ENCODE results near the gene BNIP5. TPM values are rescaled to one million over a fixed set of nuclear protein-coding genes. Genes with fewer than 3 reads are reported as not detected.

The BNIP5 gene
- total and polyA plus RNA-seq, 8 donors = 2.4 to 14.8 (median 4.6) TPM

GRCh38 chr6:36318690-36319435 lies 17.8 kb downstream of the BNIP5 start:
- 55 to 75% (median 59%) methylated on average over 6 of the region's 6 CpGs for WGBS, 5 donors
- no peak for TF ChIP-seq POLR2A (IDR thresholded peaks at IDR 0.05)
- peaks cover 0 to 12% (median 2%) of the 10 kb centered on the region in 4 donors for H3K36me3 ChIP-seq
- peak; percentile 47 to 53 for DNase-seq
- intact Hi-C loops (cut with DNase I; ENCODE audit: low total_unique reads) = no loop called here
- H3K4me1 ChIP-seq = peaks cover 0 to 8% (median 0%) of the 10 kb centered on the region in 4 donors
- no peaks in the 10 kb centered on the region for H3K27me3 ChIP-seq
- H3K27ac ChIP-seq = peak overlapping the region in 1 of 5 donors; percentile 29
- H3K9me3 ChIP-seq = no peaks in the 10 kb centered on the region
- H3K4me3 ChIP-seq = no peak overlapping the region

GRCh38 chr6:36317623-36318022 lies 19.1 kb downstream of the BNIP5 start:
- H3K27me3 ChIP-seq = no peaks in the 10 kb centered on the region
- H3K9me3 ChIP-seq = no peaks in the 10 kb centered on the region
- intact Hi-C loops (cut with DNase I; ENCODE audit: low total_unique reads) = no loop called here
- TF ChIP-seq CTCF (IDR thresholded peaks at IDR 0.05) = no peak
- TF ChIP-seq EP300 (IDR thresholded peaks at IDR 0.05) = no peak
- TF ChIP-seq POLR2AphosphoS5 (IDR thresholded peaks at IDR 0.05) = no peak
- no peak for TF ChIP-seq POLR2A (IDR thresholded peaks at IDR 0.05)
- peaks cover 0 to 20% (median 0%) of the 10 kb centered on the region in 4 donors for H3K4me1 ChIP-seq
- WGBS, 5 donors = 86 to 99% (median 91%) methylated on average over 2 of the region's 2 CpGs
- H3K27ac ChIP-seq = no peak overlapping the region
- peaks cover 0 to 5% (median 1%) of the 10 kb centered on the region in 4 donors for H3K36me3 ChIP-seq
- no peak overlapping the region for H3K4me3 ChIP-seq
- no peak for DNase-seq

- WGBS, 5 donors = 92 to 96% (median 94%) methylated on average over 5 of the region's 5 CpGs
- TF ChIP-seq POLR2AphosphoS5 (IDR thresholded peaks at IDR 0.05) = no peak
- no peak for TF ChIP-seq POLR2A (IDR thresholded peaks at IDR 0.05)
- no peak for TF ChIP-seq EP300 (IDR thresholded peaks at IDR 0.05)
- TF ChIP-seq CTCF (IDR thresholded peaks at IDR 0.05) = no peak
- H3K27ac ChIP-seq = no peak overlapping the region
- peaks cover 0 to 23% (median 0%) of the 10 kb centered on the region in 4 donors for H3K4me1 ChIP-seq
- H3K27me3 ChIP-seq = no peaks in the 10 kb centered on the region
- no peak for DNase-seq
- H3K9me3 ChIP-seq = no peaks in the 10 kb centered on the region
- no peak overlapping the region for H3K4me3 ChIP-seq
- H3K36me3 ChIP-seq = no peaks in the 10 kb centered on the region
- intact Hi-C loops (cut with DNase I; ENCODE audit: low total_unique reads) = no loop called here
Measured at GRCh38 chr6:36315921-36316320, 20.8 kb downstream of the BNIP5 start.

- H3K4me3 ChIP-seq = no peak overlapping the region
- 33 to 74% (median 41%) methylated on average over 3 of the region's 3 CpGs for WGBS, 5 donors
- no peak for TF ChIP-seq POLR2A (IDR thresholded peaks at IDR 0.05)
- TF ChIP-seq POLR2AphosphoS5 (IDR thresholded peaks at IDR 0.05) = peak in 1 of 3 donors; percentile 34
- TF ChIP-seq CTCF (IDR thresholded peaks at IDR 0.05) = no peak
- no peaks in the 10 kb centered on the region for H3K27me3 ChIP-seq
- no peaks in the 10 kb centered on the region for H3K36me3 ChIP-seq
- intact Hi-C loops (cut with DNase I; ENCODE audit: low total_unique reads) = no loop called here
- peaks cover 0 to 4% (median 0%) of the 10 kb centered on the region in 4 donors for H3K9me3 ChIP-seq
- H3K27ac ChIP-seq = no peak overlapping the region
- DNase-seq = peak in 1 of 2 donors; percentile 75
- peaks cover 0 to 21% (median 0%) of the 10 kb centered on the region in 4 donors for H3K4me1 ChIP-seq
Measured at GRCh38 chr6:36314221-36315014, 22.3 kb downstream of the BNIP5 start.

Measured in stomach (tissue), 9 donors.